Cardiac fibroblast (primary cell): ENCODE results near the gene TRAK1.

ENCODE experiments used
- DNase-seq, 2 donors: peaks; one replicate each; pipeline versions ENCODE4 v3.0.0 to v3.0.0-alpha.2; 2010; ENCODE audit warnings: low read depth in 2 of 2
- H3K4me3 ChIP-seq, 2 donors: replicated peaks in 1 of 2; 1 replicate in 1 of 2; 2 replicates in 1 of 2; pipeline ENCODE4 v1.5.1; 2011; ENCODE audit warnings: low read depth in 2 of 2, low read length in 2 of 2, mild to moderate bottlenecking in 2 of 2, moderate library complexity in 1 of 2
- CTCF ChIP-seq: IDR thresholded peaks from one replicate; pipeline ENCODE4 v1.5.1; 2011; ENCODE audit warnings: low read depth, mild to moderate bottlenecking, low read length, inconsistent platforms

TRAK1 gene

GRCh38 chr3:42067326-42067725, 23.8 kb upstream of the TRAK1 start:
- no peak overlapping the region for H3K4me3 ChIP-seq
- DNase-seq, result peak; percentile 82 to 89
- TF ChIP-seq CTCF, result no peak

- no peak overlapping the region for H3K4me3 ChIP-seq
- no peak for DNase-seq
- no peak for TF ChIP-seq CTCF
These were observed 22.7 kb upstream of the TRAK1 start for GRCh38 chr3:42068303-42069088.

- no peak overlapping the region for H3K4me3 ChIP-seq
- no peak for DNase-seq
- no peak for TF ChIP-seq CTCF
These were observed 21.1 kb upstream of the TRAK1 start for GRCh38 chr3:42070089-42070488.

GRCh38 chr3:42070524-42070923, 20.6 kb upstream of the TRAK1 start:
- no peak for TF ChIP-seq CTCF
- H3K4me3 ChIP-seq, result no peak overlapping the region
- DNase-seq, result no peak

DNA sequence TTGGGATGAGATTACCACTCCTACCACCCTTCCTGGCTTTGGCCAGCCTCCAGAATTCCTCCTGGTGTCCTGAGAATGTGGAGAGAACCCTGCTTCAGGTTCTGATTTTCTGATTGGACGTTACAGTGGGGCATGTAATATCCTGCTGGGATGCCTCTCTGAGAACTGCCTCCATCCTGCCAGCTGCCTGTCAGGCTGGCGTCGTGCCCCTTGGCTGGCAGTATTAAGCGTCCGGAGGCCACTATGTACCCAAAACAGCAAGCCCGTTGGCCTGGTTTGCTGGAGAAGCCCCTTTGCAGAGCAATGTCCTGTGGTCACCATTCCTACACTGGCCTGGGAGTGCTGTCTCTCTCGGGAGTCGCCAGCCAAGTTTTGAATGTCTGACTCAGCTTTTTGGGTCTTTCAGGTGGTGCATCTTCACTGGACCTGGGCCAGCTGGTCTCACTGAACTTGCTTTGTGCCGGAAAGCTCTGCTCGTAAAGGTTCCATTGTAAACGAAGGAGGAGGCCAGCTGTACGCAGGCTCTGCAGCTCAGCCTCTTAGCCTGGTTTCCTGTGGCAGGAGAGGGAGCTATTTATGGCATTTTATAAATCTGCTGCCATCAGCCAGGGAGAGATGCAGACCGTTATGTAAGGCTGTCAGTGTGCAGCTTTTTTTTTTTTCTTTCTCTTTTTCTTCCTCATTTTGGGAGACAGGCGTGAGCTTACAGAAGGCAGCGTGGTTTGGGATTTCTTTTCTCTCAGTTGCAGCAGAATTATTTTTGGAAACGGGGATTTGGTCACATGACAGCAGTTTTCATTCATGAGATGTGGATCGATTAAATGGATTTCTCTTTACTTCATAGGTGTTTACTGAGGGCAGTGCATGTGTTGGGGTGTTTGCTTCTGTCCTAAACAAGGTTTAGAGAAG, 19.0 kb upstream of the TRAK1 start:
- peak overlapping the region in 1 of 2 donors; percentile 22 for H3K4me3 ChIP-seq
- no peak for TF ChIP-seq CTCF
- DNase-seq, result peak; percentile 80 to 90

- peak overlapping the region in 1 of 2 donors; percentile 22 for H3K4me3 ChIP-seq
- no peak for DNase-seq
- no peak for TF ChIP-seq CTCF
These were observed 18.3 kb upstream of the TRAK1 start for GRCh38 chr3:42072831-42073301.
